Measurements from ENCODE around the gene RABGAP1L. TPM values are rescaled to one million over a fixed set of nuclear protein-coding genes. Genes with fewer than 3 reads are reported as not detected.

The RABGAP1L gene
- total RNA-seq, 1 donor from 2014 or later, result 80.6 TPM

- no peak overlapping the region for H3K4me3 ChIP-seq
- peaks cover 19% of the 10 kb centered on the region for H3K9me3 ChIP-seq
- DNase-seq (no peak), ATAC-seq (no peak)
- no peaks in the 10 kb centered on the region for H3K27me3 ChIP-seq
- no peaks in the 10 kb centered on the region for H3K4me1 ChIP-seq
- no peaks in the 10 kb centered on the region for H3K36me3 ChIP-seq
- TF ChIP-seq CTCF (IDR thresholded peaks at IDR 0.05), result no peak
- intact Hi-C loops (cut with DNase I), result no loop called here
- no peak overlapping the region for H3K27ac ChIP-seq
These were observed 163.0 kb downstream of the RABGAP1L start for GRCh38 chr1:174322202-174322862.

GRCh38 chr1:174324493-174324892, 165.2 kb downstream of the RABGAP1L start:
- intact Hi-C loops (cut with DNase I), result no loop called here
- DNase-seq, result no peak
- Histone ChIP-seq H3K4me3 (no peak overlapping the region), H3K27me3 (no peaks in the 10 kb centered on the region), H3K4me1 (no peaks in the 10 kb centered on the region), H3K9me3 (peaks cover 19% of the 10 kb centered on the region), H3K36me3 (no peaks in the 10 kb centered on the region), H3K27ac (no peak overlapping the region)
- no peak for ATAC-seq
- TF ChIP-seq CTCF (IDR thresholded peaks at IDR 0.05), result no peak

GRCh38 chr1:174324939-174325338, 165.6 kb downstream of the RABGAP1L start:
- no peak for TF ChIP-seq CTCF (IDR thresholded peaks at IDR 0.05)
- Histone ChIP-seq H3K27me3 (no peaks in the 10 kb centered on the region), H3K4me3 (no peak overlapping the region), H3K36me3 (no peaks in the 10 kb centered on the region), H3K4me1 (no peaks in the 10 kb centered on the region), H3K9me3 (peaks cover 19% of the 10 kb centered on the region), H3K27ac (no peak overlapping the region)
- intact Hi-C loops (cut with DNase I), result no loop called here
- no peak for ATAC-seq
- DNase-seq, result no peak

GRCh38 chr1:174326278-174326677, 167.0 kb downstream of the RABGAP1L start:
- H3K27me3 ChIP-seq, result no peaks in the 10 kb centered on the region
- no peak for TF ChIP-seq CTCF (IDR thresholded peaks at IDR 0.05)
- intact Hi-C loops (cut with DNase I), result no loop called here

GRCh38 chr1:174333437-174333836, 174.1 kb downstream of the RABGAP1L start:
- ATAC-seq, result no peak
- no peaks in the 10 kb centered on the region for H3K9me3 ChIP-seq

More at GRCh38 chr1:174326278-174326677, 167.0 kb downstream of the RABGAP1L start:
- H3K36me3 ChIP-seq, result no peaks in the 10 kb centered on the region
- no peak overlapping the region for H3K27ac ChIP-seq
- peaks cover 7% of the 10 kb centered on the region for H3K9me3 ChIP-seq
- H3K4me3 ChIP-seq, result no peak overlapping the region
- DNase-seq (no peak), ATAC-seq (no peak)
- no peaks in the 10 kb centered on the region for H3K4me1 ChIP-seq

More at GRCh38 chr1:174333437-174333836, 174.1 kb downstream of the RABGAP1L start:
- Histone ChIP-seq H3K27ac (no peak overlapping the region), H3K4me3 (no peak overlapping the region), H3K36me3 (no peaks in the 10 kb centered on the region), H3K27me3 (no peaks in the 10 kb centered on the region), H3K4me1 (no peaks in the 10 kb centered on the region)
- intact Hi-C loops (cut with DNase I), result no loop called here
- no peak for TF ChIP-seq CTCF (IDR thresholded peaks at IDR 0.05)
- no peak for DNase-seq
